22Rv1 (cell line): ENCODE measurements around the gene NALCN.

Experiments
- H3K27ac ChIP-seq: fragments of 450-650 bp; 2 replicates; pipeline ENCODE4 v1.5.1; 2017
- CTCF ChIP-seq: fragments of 450-650 bp; IDR thresholded peaks from 2 replicates; pipeline ENCODE4 v1.5.1; 2017; ENCODE audit warnings: mild to moderate bottlenecking
- ZFX ChIP-seq: fragments of 450-650 bp; IDR thresholded peaks from 2 replicates; pipeline ENCODE4 v1.6.1; 2017; ENCODE audit warnings: antibody characterized with exemption, borderline replicate concordance

NALCN gene

GRCh38 chr13:101035119-101035620 is 381.1 kb downstream of the NALCN start:
- TF ChIP-seq ZFX = no peak
- TF ChIP-seq CTCF = no peak
- no peak overlapping the region for H3K27ac ChIP-seq

- no peak overlapping the region for H3K27ac ChIP-seq
- TF ChIP-seq ZFX (no peak), CTCF (no peak)
Measured at GRCh38 chr13:101026736-101027398, 389.4 kb downstream of the NALCN start.

- H3K27ac ChIP-seq = no peak overlapping the region
- TF ChIP-seq ZFX (no peak), CTCF (no peak)
Measured at GRCh38 chr13:101026328-101026727, 390.0 kb downstream of the NALCN start.

- H3K27ac ChIP-seq = no peak overlapping the region
- no peak for TF ChIP-seq ZFX
- TF ChIP-seq CTCF = no peak
Measured at GRCh38 chr13:101025925-101026324, 390.4 kb downstream of the NALCN start.

- H3K27ac ChIP-seq = no peak overlapping the region
- TF ChIP-seq CTCF = no peak
- TF ChIP-seq ZFX = no peak
Measured at GRCh38 chr13:101025519-101025918, 390.8 kb downstream of the NALCN start.

GRCh38 chr13:101019126-101019525 is 397.2 kb downstream of the NALCN start:
- H3K27ac ChIP-seq = no peak overlapping the region
- no peak for TF ChIP-seq ZFX
- TF ChIP-seq CTCF = no peak

GRCh38 chr13:101018720-101019119 is 397.6 kb downstream of the NALCN start:
- TF ChIP-seq CTCF = no peak
- no peak for TF ChIP-seq ZFX
- H3K27ac ChIP-seq = no peak overlapping the region
